HepG2 (cell line): Measurements from ENCODE around the gene GPR152. TPM values are rescaled to one million over a fixed set of nuclear protein-coding genes. Genes with fewer than 3 reads are reported as not detected.

Experiments
- ETV5 ChIP-seq: IDR thresholded peaks from 2 replicates; pipeline ENCODE4 v1.6.1; 2018; ENCODE audit warnings: missing biosample characterization, missing genetic modification reagents, inconsistent platforms, borderline replicate concordance
- MYC ChIP-seq: sonication (generic); formaldehyde crosslinking; IDR thresholded peaks from 2 replicates; pipeline ENCODE4 v1.9.0; 2021; ENCODE audit warnings: missing genetic modification reagents, borderline replicate concordance
- REPIN1 ChIP-seq: sonication (generic); formaldehyde crosslinking; IDR thresholded peaks from 2 replicates; pipeline ENCODE4 v1.8.0; 2022; ENCODE audit warnings: missing genetic modification reagents, low read depth, mild to moderate bottlenecking, borderline replicate concordance
- TCF12 ChIP-seq, 2 experiments: fragments of 450-650 bp in 1 of 2; sonication (generic) in 1 of 2; formaldehyde crosslinking in 1 of 2; IDR thresholded peaks; 2 replicates each; pipeline versions ENCODE4 v1.6.1 to v1.8.0; 2017 to 2022; ENCODE audit warnings: antibody characterized with exemption in 1 of 2, mild to moderate bottlenecking in 1 of 2, missing genetic modification reagents in 1 of 2, moderate library complexity in 1 of 2
- TMF1 ChIP-seq: sonication (generic); formaldehyde crosslinking; IDR thresholded peaks from 2 replicates; pipeline ENCODE4 v1.8.1; 2022; ENCODE audit warnings: low read depth, missing genetic modification reagents
- YEATS2 ChIP-seq: sonication (generic); formaldehyde crosslinking; IDR thresholded peaks from 2 replicates; pipeline ENCODE4 v1.4.0; 2020; ENCODE audit warnings: missing genetic modification reagents, borderline replicate concordance
- ZNF329 ChIP-seq: sonication (generic); formaldehyde crosslinking; IDR thresholded peaks from 2 replicates; pipeline ENCODE4 v1.9.0; 2021; ENCODE audit warnings: low read depth, mild to moderate bottlenecking, missing genetic modification reagents
- polyA plus RNA-seq, 8 experiments: library from polyadenylated mRNA; depleted of rRNA in 3 of 8; stranded (reverse) in 7 of 8; unstranded in 1 of 8; fragments of >200 nt; fragmentation: Illumina TruSeq in 4 of 8; extraction: Trizol in 4 of 8; gene quantifications; 2 replicates each; pipeline versions ENCODE4 v1.2.1 to v1.2.3, GENCODE V29; 2011 to 2016; ENCODE audit warnings: low read depth in 4 of 8, missing spikeins in 1 of 8, mixed read lengths in 1 of 8; ENCODE audit not compliant: insufficient read depth in 1 of 8
- total RNA-seq, 5 experiments: library from RNA; depleted of rRNA; stranded (reverse); fragments of >200 nt; fragmentation: Illumina TruSeq; extraction: Trizol; gene quantifications; 2 replicates each; pipeline ENCODE4 v1.2.3, GENCODE V29; 2016; ENCODE audit warnings: low read depth in 1 of 5
- TF ChIP-seq, protein P1 (sequence below): sonication (generic); formaldehyde crosslinking; IDR thresholded peaks from 2 replicates; pipeline ENCODE4 v1.9.0; 2021; ENCODE audit warnings: mild to moderate bottlenecking, missing genetic modification reagents
- TF ChIP-seq, protein P2 (sequence below): sonication (generic); formaldehyde crosslinking; IDR thresholded peaks from 2 replicates; pipeline ENCODE4 v1.8.0; 2022; ENCODE audit warnings: missing genetic modification reagents, mild to moderate bottlenecking, borderline replicate concordance
- TF ChIP-seq, protein P3 (sequence below): sonication (generic); formaldehyde crosslinking; IDR thresholded peaks from 2 replicates; pipeline ENCODE4 v1.4.0; 2020; ENCODE audit warnings: missing genetic modification reagents
- TF ChIP-seq, protein P4 (sequence below), 2 experiments: sonication (generic) in 1 of 2; formaldehyde crosslinking in 1 of 2; IDR thresholded peaks; 2 replicates each; pipeline versions ENCODE4 v1.4.0 to v1.6.1; 2018 to 2020; ENCODE audit warnings: missing genetic modification reagents in 2 of 2, borderline replicate concordance in 1 of 2, low read depth in 1 of 2, mild to moderate bottlenecking in 1 of 2, missing biosample characterization in 1 of 2
- TF ChIP-seq, protein P5 (sequence below): sonication (generic); formaldehyde crosslinking; IDR thresholded peaks from 2 replicates; pipeline ENCODE4 v1.4.0; 2020; ENCODE audit warnings: missing genetic modification reagents

GPR152 gene
- total and polyA plus RNA-seq, 2 of the 13 experiments (the other 11 are each of a cell fraction or from before 2014, with no cell fraction given), result not detected

DNA sequence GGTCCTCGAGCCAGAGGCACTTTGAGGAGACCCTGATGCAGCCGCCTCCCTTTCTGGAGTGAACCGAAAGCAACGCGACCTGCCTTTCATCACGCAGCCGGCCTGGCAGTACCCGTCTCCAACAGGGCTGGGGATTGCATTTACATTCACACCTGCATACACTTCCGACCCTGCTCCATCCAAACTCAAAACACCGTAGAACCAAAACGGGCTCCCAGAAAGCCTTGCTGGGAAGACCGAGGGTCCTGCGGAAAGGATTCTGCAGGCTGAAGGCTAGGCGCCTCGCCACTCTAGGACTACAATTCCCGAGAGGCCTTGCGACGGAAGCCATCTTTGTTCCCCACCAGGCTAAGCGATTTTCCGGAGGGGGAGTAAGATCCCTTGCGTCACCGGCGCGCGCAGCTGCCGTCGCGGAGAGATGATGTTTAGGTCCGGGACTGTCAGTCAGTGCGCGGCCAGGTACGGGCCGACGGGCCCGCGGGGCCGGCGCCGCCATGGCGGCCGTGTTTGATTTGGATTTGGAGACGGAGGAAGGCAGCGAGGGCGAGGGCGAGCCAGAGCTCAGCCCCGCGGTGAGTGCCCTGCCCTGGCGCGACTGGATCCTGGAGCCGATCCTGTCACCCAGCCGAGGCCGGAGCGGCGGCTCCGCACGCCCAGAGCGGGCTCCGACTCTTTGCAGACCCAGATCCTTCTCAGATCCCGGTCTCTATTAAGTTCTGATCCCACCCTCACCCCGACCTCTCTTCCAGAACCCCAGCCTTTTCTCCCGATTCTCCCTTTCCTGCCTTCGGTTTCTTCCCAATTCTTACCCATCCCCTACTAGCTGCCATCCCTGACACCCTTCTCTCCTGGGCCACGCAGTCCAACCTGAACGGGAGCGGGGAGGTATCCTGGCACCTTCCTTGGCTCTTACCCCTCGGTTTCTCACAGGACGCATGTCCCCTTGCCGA is 24.2 kb downstream of the GPR152 start, which contains the start of gene RPS6KB2 (continued):
- TF ChIP-seq, protein P1, sequence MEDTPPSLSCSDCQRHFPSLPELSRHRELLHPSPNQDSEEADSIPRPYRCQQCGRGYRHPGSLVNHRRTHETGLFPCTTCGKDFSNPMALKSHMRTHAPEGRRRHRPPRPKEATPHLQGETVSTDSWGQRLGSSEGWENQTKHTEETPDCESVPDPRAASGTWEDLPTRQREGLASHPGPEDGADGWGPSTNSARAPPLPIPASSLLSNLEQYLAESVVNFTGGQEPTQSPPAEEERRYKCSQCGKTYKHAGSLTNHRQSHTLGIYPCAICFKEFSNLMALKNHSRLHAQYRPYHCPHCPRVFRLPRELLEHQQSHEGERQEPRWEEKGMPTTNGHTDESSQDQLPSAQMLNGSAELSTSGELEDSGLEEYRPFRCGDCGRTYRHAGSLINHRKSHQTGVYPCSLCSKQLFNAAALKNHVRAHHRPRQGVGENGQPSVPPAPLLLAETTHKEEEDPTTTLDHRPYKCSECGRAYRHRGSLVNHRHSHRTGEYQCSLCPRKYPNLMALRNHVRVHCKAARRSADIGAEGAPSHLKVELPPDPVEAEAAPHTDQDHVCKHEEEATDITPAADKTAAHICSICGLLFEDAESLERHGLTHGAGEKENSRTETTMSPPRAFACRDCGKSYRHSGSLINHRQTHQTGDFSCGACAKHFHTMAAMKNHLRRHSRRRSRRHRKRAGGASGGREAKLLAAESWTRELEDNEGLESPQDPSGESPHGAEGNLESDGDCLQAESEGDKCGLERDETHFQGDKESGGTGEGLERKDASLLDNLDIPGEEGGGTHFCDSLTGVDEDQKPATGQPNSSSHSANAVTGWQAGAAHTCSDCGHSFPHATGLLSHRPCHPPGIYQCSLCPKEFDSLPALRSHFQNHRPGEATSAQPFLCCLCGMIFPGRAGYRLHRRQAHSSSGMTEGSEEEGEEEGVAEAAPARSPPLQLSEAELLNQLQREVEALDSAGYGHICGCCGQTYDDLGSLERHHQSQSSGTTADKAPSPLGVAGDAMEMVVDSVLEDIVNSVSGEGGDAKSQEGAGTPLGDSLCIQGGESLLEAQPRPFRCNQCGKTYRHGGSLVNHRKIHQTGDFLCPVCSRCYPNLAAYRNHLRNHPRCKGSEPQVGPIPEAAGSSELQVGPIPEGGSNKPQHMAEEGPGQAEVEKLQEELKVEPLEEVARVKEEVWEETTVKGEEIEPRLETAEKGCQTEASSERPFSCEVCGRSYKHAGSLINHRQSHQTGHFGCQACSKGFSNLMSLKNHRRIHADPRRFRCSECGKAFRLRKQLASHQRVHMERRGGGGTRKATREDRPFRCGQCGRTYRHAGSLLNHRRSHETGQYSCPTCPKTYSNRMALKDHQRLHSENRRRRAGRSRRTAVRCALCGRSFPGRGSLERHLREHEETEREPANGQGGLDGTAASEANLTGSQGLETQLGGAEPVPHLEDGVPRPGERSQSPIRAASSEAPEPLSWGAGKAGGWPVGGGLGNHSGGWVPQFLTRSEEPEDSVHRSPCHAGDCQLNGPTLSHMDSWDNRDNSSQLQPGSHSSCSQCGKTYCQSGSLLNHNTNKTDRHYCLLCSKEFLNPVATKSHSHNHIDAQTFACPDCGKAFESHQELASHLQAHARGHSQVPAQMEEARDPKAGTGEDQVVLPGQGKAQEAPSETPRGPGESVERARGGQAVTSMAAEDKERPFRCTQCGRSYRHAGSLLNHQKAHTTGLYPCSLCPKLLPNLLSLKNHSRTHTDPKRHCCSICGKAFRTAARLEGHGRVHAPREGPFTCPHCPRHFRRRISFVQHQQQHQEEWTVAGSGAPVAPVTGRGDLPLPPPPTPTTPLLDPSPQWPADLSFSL (CRISPR knock-in tag), result no peak
- TF ChIP-seq, protein P2, sequence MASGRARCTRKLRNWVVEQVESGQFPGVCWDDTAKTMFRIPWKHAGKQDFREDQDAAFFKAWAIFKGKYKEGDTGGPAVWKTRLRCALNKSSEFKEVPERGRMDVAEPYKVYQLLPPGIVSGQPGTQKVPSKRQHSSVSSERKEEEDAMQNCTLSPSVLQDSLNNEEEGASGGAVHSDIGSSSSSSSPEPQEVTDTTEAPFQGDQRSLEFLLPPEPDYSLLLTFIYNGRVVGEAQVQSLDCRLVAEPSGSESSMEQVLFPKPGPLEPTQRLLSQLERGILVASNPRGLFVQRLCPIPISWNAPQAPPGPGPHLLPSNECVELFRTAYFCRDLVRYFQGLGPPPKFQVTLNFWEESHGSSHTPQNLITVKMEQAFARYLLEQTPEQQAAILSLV (CRISPR knock-in tag), result peak; percentile 87; the same call in 1 of the 2 replicates
- TF ChIP-seq REPIN1 (CRISPR knock-in tag), result peak; percentile 79; the same call in 1 of the 2 replicates
- TF ChIP-seq MYC (CRISPR knock-in tag), result peak; percentile 74; the same call in 1 of the 2 replicates
- TF ChIP-seq, protein P3, sequence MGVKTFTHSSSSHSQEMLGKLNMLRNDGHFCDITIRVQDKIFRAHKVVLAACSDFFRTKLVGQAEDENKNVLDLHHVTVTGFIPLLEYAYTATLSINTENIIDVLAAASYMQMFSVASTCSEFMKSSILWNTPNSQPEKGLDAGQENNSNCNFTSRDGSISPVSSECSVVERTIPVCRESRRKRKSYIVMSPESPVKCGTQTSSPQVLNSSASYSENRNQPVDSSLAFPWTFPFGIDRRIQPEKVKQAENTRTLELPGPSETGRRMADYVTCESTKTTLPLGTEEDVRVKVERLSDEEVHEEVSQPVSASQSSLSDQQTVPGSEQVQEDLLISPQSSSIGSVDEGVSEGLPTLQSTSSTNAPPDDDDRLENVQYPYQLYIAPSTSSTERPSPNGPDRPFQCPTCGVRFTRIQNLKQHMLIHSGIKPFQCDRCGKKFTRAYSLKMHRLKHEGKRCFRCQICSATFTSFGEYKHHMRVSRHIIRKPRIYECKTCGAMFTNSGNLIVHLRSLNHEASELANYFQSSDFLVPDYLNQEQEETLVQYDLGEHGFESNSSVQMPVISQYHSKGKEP (CRISPR knock-in tag), result 0 out of 2 replicates have a peak, but pooled peaks have one; percentile 6
- TF ChIP-seq, protein P4, sequence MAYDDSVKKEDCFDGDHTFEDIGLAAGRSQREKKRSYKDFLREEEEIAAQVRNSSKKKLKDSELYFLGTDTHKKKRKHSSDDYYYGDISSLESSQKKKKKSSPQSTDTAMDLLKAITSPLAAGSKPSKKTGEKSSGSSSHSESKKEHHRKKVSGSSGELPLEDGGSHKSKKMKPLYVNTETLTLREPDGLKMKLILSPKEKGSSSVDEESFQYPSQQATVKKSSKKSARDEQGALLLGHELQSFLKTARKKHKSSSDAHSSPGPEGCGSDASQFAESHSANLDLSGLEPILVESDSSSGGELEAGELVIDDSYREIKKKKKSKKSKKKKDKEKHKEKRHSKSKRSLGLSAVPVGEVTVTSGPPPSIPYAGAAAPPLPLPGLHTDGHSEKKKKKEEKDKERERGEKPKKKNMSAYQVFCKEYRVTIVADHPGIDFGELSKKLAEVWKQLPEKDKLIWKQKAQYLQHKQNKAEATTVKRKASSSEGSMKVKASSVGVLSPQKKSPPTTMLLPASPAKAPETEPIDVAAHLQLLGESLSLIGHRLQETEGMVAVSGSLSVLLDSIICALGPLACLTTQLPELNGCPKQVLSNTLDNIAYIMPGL (CRISPR knock-in tag; IDR thresholded peaks at IDR 0.05; ENCODE audit: borderline replicate concordance in 1 of 2, low read depth in 1 of 2), result peak in 1 of 2 experiments; percentile 52; a peak in 1 of 4 replicates
- TF ChIP-seq TMF1, result 0 out of 2 replicates have a peak, but pooled peaks have one; percentile 44
- peak; percentile 80; the same call in 1 of the 2 replicates for TF ChIP-seq ETV5
- TF ChIP-seq TCF12 (IDR thresholded peaks at IDR 0.05), result no peak
- no peak for TF ChIP-seq TCF12 (CRISPR knock-in tag; IDR thresholded peaks at IDR 0.05)
- TF ChIP-seq, protein P5, sequence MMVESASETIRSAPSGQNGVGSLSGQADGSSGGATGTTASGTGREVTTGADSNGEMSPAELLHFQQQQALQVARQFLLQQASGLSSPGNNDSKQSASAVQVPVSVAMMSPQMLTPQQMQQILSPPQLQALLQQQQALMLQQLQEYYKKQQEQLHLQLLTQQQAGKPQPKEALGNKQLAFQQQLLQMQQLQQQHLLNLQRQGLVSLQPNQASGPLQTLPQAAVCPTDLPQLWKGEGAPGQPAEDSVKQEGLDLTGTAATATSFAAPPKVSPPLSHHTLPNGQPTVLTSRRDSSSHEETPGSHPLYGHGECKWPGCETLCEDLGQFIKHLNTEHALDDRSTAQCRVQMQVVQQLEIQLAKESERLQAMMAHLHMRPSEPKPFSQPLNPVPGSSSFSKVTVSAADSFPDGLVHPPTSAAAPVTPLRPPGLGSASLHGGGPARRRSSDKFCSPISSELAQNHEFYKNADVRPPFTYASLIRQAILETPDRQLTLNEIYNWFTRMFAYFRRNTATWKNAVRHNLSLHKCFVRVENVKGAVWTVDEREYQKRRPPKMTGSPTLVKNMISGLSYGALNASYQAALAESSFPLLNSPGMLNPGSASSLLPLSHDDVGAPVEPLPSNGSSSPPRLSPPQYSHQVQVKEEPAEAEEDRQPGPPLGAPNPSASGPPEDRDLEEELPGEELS (CRISPR knock-in tag), result peak; percentile 73
- TF ChIP-seq YEATS2 (CRISPR knock-in tag), result peak; percentile 97
- peak; percentile 5; the same call in 1 of the 2 replicates for TF ChIP-seq ZNF329 (CRISPR knock-in tag)
